CD4-positive, alpha-beta T cell treated with Interleukin-21 for 1 hour (primary cell): ENCODE data around the gene WFIKKN1.

Experiments
- DNase-seq: peaks from one replicate; pipeline ENCODE4 v3.0.0-alpha.2; 2020

The WFIKKN1 gene

GRCh38 chr16:630815-631405 is at the start of gene WFIKKN1:
Gene WFIKKN1, plus strand, starts transcription at chr16:630985. Its CDS starts 269 bp downstream, at chr16:631254.
- no peak for DNase-seq

- DNase-seq, result no peak
Measured at GRCh38 chr16:582218-582613, 48.6 kb upstream of the WFIKKN1 start.

- no peak for DNase-seq
Measured at GRCh38 chr16:582614-583331, 48.0 kb upstream of the WFIKKN1 start.

GRCh38 chr16:583470-583814 is 47.3 kb upstream of the WFIKKN1 start:
- DNase-seq, result no peak

- DNase-seq, result no peak
Measured at GRCh38 chr16:583815-584591, 46.8 kb upstream of the WFIKKN1 start.

- no peak for DNase-seq
Measured at GRCh38 chr16:585351-585750, 45.4 kb upstream of the WFIKKN1 start.

- DNase-seq, result no peak
Measured at GRCh38 chr16:586047-586644, 44.6 kb upstream of the WFIKKN1 start.

GRCh38 chr16:586645-587590 is 43.9 kb upstream of the WFIKKN1 start:
- DNase-seq, result no peak

GRCh38 chr16:588639-588888 is 42.2 kb upstream of the WFIKKN1 start:
- peak; percentile 60 for DNase-seq

GRCh38 chr16:588889-589657 is 41.7 kb upstream of the WFIKKN1 start:
- DNase-seq, result peak; percentile 98

GRCh38 chr16:589658-590187 is 41.1 kb upstream of the WFIKKN1 start, which contains the start of gene RAB40C:
Gene RAB40C, plus strand, starts transcription at chr16:590066. Its CDS starts 226 bp downstream, at chr16:590292.
- DNase-seq, result peak; percentile 99

- no peak for DNase-seq
Measured at GRCh38 chr16:590188-590814, 40.5 kb upstream of the WFIKKN1 start.

GRCh38 chr16:590815-591200 is 40.0 kb upstream of the WFIKKN1 start:
- DNase-seq, result no peak

- DNase-seq, result no peak
Measured at GRCh38 chr16:591231-591630, 39.6 kb upstream of the WFIKKN1 start.

- DNase-seq, result no peak
Measured at GRCh38 chr16:591892-592517, 38.8 kb upstream of the WFIKKN1 start.

GRCh38 chr16:592518-593306 is 38.1 kb upstream of the WFIKKN1 start:
- DNase-seq, result no peak

GRCh38 chr16:593406-593805 is 37.4 kb upstream of the WFIKKN1 start:
- DNase-seq, result no peak

GRCh38 chr16:593807-594206 is 37.0 kb upstream of the WFIKKN1 start:
- no peak for DNase-seq

- no peak for DNase-seq
Measured at GRCh38 chr16:595094-595528, 35.7 kb upstream of the WFIKKN1 start.
